ENCODE measurements around the gene LRMDA.

- TF ChIP-seq CTCF (IDR thresholded peaks at IDR 0.05) (no peak), POLR2A (IDR thresholded peaks at IDR 0.05) (no peak), POLR2AphosphoS5 (IDR thresholded peaks at IDR 0.05) (no peak), EP300 (IDR thresholded peaks at IDR 0.05) (no peak)
These were observed 843.5 kb downstream of the LRMDA start for GRCh38 chr10:76274933-76275332.
